Sigmoid colon (tissue), 4 donors: Measurements from ENCODE around the gene MYH11.

Experiments
- EP300 ChIP-seq, 4 donors: sonication (generic); formaldehyde crosslinking; IDR thresholded peaks; one replicate each; pipeline ENCODE4 v1.6.1; 2017; ENCODE audit warnings: antibody characterized with exemption in 4 of 4
- POLR2A ChIP-seq, 2 donors: fragments of 450-650 bp; IDR thresholded peaks; one replicate each; pipeline ENCODE4 v1.6.1; 2016; ENCODE audit warnings: antibody characterized with exemption in 2 of 2, mild to moderate bottlenecking in 2 of 2, moderate library complexity in 2 of 2
- TF ChIP-seq, protein P1 (sequence below), 4 experiments: fragments of 450-650 bp in 3 of 4; fragments of 200-600 bp in 1 of 4; IDR thresholded peaks; one replicate each; pipeline ENCODE4 v1.5.1; 2016 to 2019; ENCODE audit warnings: antibody characterized with exemption in 4 of 4, mild to moderate bottlenecking in 3 of 4, moderate library complexity in 2 of 4

DNA sequence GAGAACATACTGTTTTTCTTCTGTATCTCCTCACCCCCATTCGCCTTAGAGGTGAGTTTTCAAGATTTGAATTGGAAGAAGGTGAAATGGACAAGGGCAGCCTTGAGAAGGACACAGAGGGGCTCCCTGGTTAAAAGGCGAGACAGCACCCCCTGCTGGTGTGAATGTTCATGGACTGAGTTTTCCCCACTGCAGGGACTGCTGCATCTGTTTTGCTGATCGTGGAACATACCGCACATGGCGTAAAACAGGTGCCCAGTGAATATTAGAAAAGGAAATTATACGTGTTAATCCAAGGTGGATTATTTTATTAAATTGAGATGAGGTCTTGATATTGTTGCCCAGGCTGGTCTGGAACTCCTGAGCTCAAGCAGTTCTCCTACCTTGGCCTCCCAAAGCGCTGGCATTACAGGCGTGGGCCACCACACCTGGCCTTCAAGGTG is 152.3 kb downstream of the MYH11 start:
- TF ChIP-seq, protein P1, sequence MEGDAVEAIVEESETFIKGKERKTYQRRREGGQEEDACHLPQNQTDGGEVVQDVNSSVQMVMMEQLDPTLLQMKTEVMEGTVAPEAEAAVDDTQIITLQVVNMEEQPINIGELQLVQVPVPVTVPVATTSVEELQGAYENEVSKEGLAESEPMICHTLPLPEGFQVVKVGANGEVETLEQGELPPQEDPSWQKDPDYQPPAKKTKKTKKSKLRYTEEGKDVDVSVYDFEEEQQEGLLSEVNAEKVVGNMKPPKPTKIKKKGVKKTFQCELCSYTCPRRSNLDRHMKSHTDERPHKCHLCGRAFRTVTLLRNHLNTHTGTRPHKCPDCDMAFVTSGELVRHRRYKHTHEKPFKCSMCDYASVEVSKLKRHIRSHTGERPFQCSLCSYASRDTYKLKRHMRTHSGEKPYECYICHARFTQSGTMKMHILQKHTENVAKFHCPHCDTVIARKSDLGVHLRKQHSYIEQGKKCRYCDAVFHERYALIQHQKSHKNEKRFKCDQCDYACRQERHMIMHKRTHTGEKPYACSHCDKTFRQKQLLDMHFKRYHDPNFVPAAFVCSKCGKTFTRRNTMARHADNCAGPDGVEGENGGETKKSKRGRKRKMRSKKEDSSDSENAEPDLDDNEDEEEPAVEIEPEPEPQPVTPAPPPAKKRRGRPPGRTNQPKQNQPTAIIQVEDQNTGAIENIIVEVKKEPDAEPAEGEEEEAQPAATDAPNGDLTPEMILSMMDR (IDR thresholded peaks at IDR 0.05): peak; percentile 38 to 84 (median 74)
- TF ChIP-seq POLR2A (IDR thresholded peaks at IDR 0.05): no peak
- TF ChIP-seq EP300 (IDR thresholded peaks at IDR 0.05): no peak
